ENCODE data around the gene MADCAM1.

MADCAM1 gene

GRCh38 chr19:531009-531752 is 34.9 kb downstream of the MADCAM1 start:
- peak; percentile 61 to 80 (median 76) for DNase-seq (ENCODE audit: low read depth in 2 of 3, low spot score in 1 of 3)

DNA sequence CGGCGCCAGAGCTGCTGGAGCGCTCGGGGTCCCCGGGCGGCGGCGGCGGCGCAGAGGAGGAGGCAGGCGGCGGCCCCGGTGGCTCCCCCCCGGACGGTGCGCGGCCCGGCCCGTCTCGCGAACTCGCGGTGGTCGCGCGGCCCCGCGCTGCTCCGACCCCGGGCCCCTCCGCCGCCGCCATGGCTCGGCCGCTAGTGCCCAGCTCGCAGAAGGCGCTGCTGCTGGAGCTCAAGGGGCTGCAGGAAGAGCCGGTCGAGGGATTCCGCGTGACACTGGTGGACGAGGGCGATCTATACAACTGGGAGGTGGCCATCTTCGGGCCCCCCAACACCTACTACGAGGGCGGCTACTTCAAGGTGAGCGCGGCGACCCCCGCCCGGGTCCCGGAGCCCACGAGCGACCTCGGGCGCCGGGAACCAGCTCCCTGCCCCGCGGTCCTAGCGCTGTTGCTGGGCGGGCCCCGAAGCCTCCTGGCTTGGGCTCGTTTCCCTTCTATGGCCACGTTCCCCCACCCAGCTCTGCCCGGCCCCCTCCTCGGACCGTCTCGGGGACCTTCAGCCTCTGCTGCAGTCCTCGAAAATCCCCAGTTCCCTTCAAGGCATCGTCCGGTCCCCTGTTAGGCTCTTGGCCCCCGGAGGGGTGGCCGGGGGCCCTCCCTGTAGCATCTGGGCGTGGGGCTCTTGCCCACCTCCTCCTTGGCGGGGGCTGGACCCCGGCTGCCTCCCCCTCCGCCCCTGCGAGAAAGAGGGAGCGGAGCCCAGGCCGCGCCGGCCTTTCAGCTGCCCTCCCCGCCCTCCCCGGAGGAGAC is 35.7 kb downstream of the MADCAM1 start, which contains the start of gene CDC34:
TSS of gene CDC34 (plus strand) at position 8 of the 808 bp plus-strand sequence. CDS start at position 180, 172 bp downstream.
- no peak for DNase-seq (ENCODE audit: low read depth in 2 of 3, low spot score in 1 of 3)

DNA sequence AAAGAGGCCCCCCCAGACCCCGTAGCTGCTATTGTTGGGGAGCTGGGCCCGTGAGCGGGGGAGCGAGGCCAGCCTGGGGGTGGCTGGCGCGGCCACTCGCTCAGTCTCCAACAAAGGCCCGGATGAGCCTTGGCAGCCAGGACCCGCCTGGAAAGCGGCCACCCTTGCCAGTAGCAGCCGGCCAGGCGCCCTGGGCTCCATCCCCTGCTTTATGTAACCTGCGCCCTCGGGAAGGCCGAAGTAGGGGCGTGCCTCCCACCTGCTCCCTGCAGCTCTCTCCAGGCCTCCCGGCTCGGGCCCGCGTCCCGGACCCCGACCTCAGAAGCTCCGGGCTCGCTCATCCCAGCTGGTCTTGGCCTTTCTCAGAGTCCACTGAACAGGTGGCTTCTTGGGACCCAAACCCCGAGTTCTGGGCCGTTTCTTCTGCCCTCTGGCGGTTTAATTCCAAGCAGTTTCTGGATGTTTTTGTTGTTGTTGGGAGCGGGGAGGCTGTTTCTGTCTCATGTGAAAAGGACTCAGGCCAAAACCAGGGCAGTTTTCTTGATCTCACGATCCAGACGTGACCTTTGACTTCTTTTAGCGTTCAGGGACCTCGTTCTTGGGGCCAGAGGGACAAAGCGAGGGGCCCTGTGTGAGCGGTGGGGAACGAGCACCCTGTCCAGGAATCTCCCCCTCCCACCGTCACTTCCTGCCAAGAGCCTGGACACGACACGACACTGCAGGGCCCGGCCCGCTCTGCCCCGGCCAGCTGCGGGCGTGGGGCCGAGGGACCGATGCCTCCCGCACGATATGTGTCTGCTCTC is 36.5 kb downstream of the MADCAM1 start:
- no peak for DNase-seq (ENCODE audit: low read depth in 2 of 3, low spot score in 1 of 3)

- no peak for DNase-seq (ENCODE audit: low read depth in 2 of 3, low spot score in 1 of 3)
Observed at GRCh38 chr19:533364-534058, 37.2 kb downstream of the MADCAM1 start.

GRCh38 chr19:534088-534487 is 37.8 kb downstream of the MADCAM1 start:
- DNase-seq (ENCODE audit: low read depth in 2 of 3, low spot score in 1 of 3): no peak

GRCh38 chr19:535017-535835 is 38.9 kb downstream of the MADCAM1 start:
- DNase-seq (ENCODE audit: low read depth in 2 of 3, low spot score in 1 of 3): no peak

GRCh38 chr19:536031-536880 is 40.0 kb downstream of the MADCAM1 start:
- DNase-seq (ENCODE audit: low read depth in 2 of 3, low spot score in 1 of 3): no peak

GRCh38 chr19:536881-537404 is 40.7 kb downstream of the MADCAM1 start:
- DNase-seq (ENCODE audit: low read depth in 2 of 3, low spot score in 1 of 3): no peak

- no peak for DNase-seq (ENCODE audit: low read depth in 2 of 3, low spot score in 1 of 3)
Observed at GRCh38 chr19:538641-539428, 42.5 kb downstream of the MADCAM1 start.

DNA sequence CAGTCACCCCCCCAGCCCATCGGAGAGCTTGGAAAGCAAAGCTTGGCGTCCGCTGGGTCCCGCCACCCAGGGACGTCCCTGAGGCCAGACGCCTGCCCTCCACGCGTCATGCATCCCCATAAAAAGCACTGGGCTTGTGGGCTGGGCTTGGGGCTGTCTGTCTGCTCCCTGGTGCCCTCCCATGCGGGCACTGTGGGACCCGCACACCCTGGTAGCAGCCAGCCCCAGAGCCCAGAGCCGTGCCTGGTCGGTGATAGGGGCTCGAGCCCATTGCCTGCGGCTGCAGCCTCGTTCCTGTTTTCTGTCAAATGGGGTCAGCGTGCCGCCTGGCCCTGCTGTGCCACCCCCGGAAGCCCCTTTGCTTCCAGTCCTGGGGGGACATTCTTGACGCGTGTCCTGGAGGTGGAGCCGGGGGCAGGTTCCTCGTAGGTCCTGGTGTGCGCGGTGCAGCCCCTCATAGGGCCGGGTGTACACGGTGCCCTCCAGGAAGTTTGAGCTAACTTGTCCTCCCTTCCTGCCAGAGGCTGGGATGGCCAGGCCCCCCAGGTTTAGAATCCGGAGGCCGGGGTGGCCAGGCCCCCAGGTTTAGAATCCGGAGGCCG is 43.2 kb downstream of the MADCAM1 start:
- no peak for DNase-seq (ENCODE audit: low read depth in 2 of 3, low spot score in 1 of 3)

DNA sequence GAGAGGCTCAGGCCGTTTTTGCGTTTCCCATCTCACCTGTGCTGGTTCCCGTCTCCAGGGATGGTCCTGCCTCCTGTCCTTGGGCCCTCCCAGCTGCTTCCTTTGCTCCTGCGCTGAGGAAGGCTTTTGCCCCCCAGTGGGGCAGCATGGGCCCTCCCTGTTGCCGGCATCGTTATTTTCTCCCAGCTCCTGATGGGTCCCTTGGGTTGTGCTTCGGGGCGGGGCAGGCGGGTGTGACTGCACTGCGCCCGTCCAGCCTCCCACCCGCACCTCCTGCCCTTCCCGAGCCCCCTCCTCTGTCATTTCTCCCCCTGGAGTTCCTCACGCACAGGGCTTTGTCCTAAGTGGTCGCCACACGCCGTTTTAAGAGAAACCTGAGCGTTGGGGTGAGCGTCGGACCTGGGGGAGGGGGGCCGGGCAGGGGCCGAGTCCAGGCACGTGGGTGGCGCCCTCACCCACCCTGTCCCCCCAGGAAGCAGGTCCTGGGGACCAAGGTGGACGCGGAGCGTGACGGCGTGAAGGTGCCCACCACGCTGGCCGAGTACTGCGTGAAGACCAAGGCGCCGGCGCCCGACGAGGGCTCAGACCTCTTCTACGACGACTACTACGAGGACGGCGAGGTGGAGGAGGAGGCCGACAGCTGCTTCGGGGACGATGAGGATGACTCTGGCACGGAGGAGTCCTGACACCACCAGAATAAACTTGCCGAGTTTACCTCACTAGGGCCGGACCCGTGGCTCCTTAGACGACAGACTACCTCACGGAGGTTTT is 44.8 kb downstream of the MADCAM1 start:
- no peak for DNase-seq (ENCODE audit: low read depth in 2 of 3, low spot score in 1 of 3)

GRCh38 chr19:541699-542098 is 45.4 kb downstream of the MADCAM1 start:
- no peak for DNase-seq (ENCODE audit: low read depth in 2 of 3, low spot score in 1 of 3)

- DNase-seq (ENCODE audit: low read depth in 2 of 3, low spot score in 1 of 3): no peak
Observed at GRCh38 chr19:542173-542866, 46.0 kb downstream of the MADCAM1 start.

DNA sequence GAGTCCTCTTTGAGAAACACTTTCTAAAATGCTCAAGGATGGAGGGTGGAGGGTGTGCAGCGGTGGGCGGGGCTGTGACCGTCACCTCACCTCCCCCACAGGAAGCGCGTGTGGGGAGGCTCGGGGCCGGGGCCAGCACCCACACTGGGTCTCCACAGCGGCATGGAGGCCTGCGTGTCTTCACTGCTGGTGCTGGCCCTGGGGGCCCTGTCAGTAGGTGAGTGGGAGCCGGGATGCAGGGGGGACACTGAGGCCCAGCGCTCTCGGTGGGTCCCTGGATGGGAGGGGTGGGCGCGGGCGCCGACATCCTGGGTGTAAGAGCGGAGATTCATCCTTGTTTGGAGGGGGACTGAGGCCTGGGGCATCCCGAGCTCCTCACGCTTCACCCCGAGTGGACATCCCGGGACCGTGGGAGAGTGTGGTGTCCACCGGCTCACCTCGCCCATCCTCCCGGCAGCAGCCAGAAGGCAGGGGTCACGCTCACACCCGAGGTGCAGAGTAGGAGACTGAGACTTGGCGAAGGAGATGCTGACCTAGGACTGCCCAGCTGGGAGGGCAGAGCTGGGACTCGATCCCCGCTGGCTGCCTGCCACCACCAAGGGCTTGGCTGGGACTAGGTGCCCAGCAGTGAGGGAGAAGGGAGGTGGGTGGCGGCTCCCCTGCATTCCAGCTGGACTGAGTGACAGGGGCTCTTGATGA is 47.8 kb downstream of the MADCAM1 start, which contains the start of gene GZMM:
TSS of gene GZMM (plus strand) at position 144 of the 699 bp plus-strand sequence. CDS start at position 163, 19 bp downstream.
- DNase-seq (ENCODE audit: low read depth in 2 of 3, low spot score in 1 of 3): peak; percentile 33 to 65 (median 57)

DNA sequence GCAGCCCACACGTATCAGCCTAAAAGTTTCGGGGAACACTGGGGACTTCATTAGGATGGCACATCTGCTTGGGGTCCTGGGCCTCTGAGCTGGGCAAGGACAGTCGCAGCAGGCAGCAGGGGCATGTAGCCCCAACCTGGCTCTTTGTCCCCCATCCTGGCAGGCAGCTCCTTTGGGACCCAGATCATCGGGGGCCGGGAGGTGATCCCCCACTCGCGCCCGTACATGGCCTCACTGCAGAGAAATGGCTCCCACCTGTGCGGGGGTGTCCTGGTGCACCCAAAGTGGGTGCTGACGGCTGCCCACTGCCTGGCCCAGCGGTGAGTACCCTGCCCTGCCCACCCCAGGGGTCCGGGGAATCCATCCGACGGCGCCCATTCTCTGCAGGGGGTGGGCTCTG is 50.8 kb downstream of the MADCAM1 start:
- DNase-seq (ENCODE audit: low read depth in 2 of 3, low spot score in 1 of 3): no peak
